ENCODE results near the gene NPR1. TPM values are rescaled to one million over a fixed set of nuclear protein-coding genes. Genes with fewer than 3 reads are reported as not detected.

The NPR1 gene
- total RNA-seq, 4 donors from 2014 or later = 49.1 to 220 (median 88.8) TPM

DNA sequence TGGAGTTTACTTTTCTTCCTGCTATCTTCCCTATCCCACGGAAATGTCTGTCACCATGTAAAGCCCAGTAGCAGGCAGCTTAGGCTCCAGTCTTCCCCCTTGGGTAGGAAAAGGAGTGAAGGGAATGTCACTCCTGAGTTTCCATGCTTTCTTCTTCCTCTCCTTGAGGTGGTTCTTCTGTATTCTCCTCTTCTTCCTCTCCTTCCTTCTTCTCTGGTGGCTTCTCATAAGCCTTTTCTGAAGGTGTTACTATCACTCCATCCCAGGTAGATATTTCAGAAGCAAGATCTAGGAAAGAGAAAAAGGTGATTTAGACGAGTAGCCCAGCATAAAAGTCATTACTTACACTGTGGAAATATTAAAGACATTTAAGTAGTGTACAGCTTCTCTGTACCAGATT lies 16.2 kb upstream of the NPR1 start:
- TF ChIP-seq, protein P1, sequence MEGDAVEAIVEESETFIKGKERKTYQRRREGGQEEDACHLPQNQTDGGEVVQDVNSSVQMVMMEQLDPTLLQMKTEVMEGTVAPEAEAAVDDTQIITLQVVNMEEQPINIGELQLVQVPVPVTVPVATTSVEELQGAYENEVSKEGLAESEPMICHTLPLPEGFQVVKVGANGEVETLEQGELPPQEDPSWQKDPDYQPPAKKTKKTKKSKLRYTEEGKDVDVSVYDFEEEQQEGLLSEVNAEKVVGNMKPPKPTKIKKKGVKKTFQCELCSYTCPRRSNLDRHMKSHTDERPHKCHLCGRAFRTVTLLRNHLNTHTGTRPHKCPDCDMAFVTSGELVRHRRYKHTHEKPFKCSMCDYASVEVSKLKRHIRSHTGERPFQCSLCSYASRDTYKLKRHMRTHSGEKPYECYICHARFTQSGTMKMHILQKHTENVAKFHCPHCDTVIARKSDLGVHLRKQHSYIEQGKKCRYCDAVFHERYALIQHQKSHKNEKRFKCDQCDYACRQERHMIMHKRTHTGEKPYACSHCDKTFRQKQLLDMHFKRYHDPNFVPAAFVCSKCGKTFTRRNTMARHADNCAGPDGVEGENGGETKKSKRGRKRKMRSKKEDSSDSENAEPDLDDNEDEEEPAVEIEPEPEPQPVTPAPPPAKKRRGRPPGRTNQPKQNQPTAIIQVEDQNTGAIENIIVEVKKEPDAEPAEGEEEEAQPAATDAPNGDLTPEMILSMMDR (IDR thresholded peaks at IDR 0.05; ENCODE audit: low read depth) = no peak

DNA sequence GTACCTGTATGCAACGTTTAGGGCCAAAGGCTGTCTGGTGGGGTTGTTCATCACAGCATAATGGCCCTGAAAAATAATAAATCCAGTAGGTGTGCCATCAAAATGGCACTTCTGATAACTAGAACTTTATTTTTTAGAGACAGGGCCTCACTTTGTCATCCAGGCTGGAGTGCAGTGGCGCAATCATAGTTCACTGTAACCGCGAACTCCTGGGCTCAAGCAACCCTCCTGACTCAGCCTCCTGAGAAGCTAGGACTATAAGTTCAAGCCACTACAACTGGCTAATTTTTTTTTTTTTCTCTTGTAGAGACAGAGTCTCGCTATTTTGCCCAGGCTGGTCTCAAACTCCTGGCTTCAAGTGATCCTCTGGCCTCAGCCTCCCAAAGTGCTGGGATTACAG lies 15.3 kb upstream of the NPR1 start:
- TF ChIP-seq, protein P1 (IDR thresholded peaks at IDR 0.05; ENCODE audit: low read depth) = no peak

DNA sequence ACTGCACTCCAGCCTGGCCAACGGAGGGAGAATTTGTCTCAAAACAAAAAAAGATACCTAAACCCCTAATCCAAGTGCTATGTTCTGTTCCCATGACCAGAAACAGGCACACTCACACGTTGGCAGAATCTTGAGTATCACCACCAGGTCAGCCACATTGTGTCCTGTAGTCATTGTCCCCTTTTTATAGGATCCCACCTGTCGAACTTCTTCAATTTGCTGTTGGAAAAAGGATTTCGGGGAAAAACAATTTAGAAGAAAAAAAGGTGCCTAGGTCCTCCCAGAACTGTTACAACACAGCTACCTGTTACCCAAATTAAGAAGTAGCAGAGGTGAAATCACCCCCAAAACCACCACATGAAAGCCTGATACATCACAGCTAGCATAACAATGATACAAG lies 11.0 kb upstream of the NPR1 start:
- TF ChIP-seq, protein P1 (IDR thresholded peaks at IDR 0.05; ENCODE audit: low read depth) = no peak

DNA sequence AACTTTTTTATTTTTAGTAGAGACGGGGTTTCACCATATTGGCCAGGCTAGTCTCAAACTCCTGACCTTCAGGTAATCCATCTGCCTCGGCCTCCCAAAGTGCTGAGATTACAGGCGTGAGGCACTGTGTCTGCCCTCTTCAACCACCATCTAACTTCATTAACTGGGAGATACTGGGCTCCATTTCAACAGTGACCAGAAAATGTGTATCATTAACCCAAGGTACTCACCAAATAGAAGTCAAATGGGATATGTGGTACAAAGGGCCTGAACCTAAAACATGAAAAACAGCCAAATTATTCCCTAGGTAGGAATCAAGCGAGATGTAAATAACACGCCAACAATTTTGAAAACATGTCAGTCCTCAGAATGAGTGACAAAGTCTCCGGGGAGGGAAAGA lies 8.9 kb upstream of the NPR1 start:
- TF ChIP-seq, protein P1 (IDR thresholded peaks at IDR 0.05; ENCODE audit: low read depth) = no peak

DNA sequence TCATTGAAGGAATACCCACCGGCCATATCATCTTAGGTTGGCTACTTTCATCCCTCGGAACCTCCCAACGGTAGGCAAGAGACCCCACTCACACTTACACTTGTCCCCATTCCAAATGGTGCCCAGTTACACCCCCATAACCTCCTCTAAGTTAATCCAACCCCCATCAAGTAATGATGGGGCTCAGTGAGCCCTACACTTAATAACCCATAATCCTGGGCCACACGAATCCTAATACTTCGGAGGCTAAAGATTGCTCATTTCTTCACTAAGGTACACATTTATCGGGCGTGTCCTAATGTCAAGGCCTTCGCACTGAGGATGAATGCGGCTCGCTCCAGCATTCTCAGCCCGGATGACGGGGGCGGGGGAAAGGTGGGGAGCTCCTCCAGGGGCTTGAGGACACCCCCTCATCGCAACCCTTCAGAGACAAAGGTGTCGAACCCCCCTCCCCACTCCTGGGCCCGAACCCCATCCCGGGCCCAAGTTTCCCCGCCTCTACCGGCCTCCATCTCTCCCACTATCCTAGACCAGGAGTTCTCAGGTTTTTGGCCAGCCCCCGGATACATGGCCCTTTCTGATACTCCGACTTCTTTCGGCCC lies 8.1 kb upstream of the NPR1 start:
- TF ChIP-seq, protein P1 (IDR thresholded peaks at IDR 0.05; ENCODE audit: low read depth) = no peak

DNA sequence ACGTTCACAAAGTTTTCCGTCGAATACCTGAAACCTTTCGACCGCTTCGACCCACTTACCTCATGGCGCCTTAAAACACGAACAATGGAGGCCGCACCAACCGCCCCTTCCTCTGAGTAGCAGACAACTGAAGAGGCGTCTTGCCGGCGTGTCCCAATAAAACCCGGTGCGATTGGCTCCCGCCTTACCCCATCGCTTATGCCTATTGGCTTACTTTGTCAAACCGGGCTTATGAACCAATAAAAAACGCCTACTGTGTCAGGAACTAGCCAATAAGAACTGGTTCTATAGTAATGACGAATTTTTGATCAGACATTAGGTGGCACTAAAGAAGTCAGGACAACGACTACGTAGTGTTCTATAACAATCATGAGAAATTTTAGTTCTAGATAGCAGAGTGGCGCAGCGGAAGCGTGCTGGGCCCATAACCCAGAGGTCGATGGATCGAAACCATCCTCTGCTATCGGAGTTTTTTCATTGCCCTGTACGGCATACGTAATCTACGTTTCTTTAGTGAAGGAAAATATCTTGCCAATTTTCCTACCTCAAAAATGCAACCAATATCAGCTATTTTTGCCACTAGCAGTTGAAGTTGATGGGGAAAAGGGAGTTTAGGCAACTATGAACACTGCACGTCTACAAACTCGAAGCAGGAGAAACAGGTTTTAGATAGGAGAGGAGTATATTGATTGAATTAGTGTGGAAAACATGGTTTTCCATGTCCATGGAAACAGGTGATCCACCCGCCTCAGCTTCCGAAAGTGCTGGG lies 7.4 kb upstream of the NPR1 start, which contains the start of gene ILF2:
TSS of gene ILF2 (minus strand) at position 135 of the 769 bp plus-strand sequence. CDS start at position 64, 71 bp downstream.
- TF ChIP-seq, protein P1 (IDR thresholded peaks at IDR 0.05; ENCODE audit: low read depth) = no peak

DNA sequence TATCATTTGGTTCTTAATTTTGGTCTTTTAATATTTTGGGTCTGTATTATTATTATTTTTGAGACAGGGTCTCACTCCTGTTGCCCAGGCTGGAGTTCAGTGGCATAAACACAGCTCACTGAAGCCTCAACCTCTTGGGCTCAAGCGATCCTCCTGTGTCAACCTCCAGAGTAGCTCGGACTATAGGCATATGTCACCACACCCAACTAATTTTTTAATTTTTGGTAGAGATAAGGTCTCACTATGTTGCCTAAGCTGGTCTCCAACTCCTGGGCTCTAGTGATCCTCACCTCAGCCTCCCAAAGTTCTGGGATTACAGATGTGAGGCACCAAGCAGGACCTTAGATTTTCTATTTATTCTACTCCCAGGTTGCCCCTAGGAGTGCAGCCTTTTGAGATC lies 5.0 kb upstream of the NPR1 start:
- TF ChIP-seq, protein P1 (IDR thresholded peaks at IDR 0.05; ENCODE audit: low read depth) = no peak

Data from subcutaneous adipose tissue (tissue), 4 donors.